GM23248 (cell line): ENCODE results near the gene TGFB1. TPM values are rescaled to one million over a fixed set of nuclear protein-coding genes. Genes with fewer than 3 reads are reported as not detected.

ENCODE experiments used
- DNase-seq: peaks from one replicate; pipeline ENCODE4 v3.0.0-alpha.2; 2015
- H2AFZ ChIP-seq: fragments of 200-600 bp; sonication (generic); 2 replicates; pipeline ENCODE4 v1.6.1; 2016; ENCODE audit warnings: antibody characterized with exemption
- H3F3A ChIP-seq: fragments of 200-600 bp; sonication (generic); 2 replicates; pipeline ENCODE4 v1.6.1; 2016; ENCODE audit warnings: mild to moderate bottlenecking, antibody characterized with exemption, mixed run types; ENCODE audit not compliant: insufficient read depth
- H3K27ac ChIP-seq: fragments of 200-600 bp; sonication (generic); 2 replicates; pipeline ENCODE4 v1.5.1; 2016; ENCODE audit warnings: mild to moderate bottlenecking
- H3K27me3 ChIP-seq: fragments of 200-600 bp; sonication (generic); replicated peaks from 2 replicates; pipeline ENCODE4 v1.6.1; 2016; ENCODE audit warnings: mild to moderate bottlenecking; ENCODE audit not compliant: insufficient read depth
- H3K36me3 ChIP-seq: fragments of 200-600 bp; sonication (generic); 2 replicates; pipeline ENCODE4 v1.6.1; 2016; ENCODE audit warnings: low read depth, mild to moderate bottlenecking
- H3K4me1 ChIP-seq: fragments of 200-600 bp; sonication (generic); 2 replicates; pipeline ENCODE4 v1.6.1; 2016; ENCODE audit warnings: mild to moderate bottlenecking; ENCODE audit not compliant: insufficient read depth
- H3K4me2 ChIP-seq: fragments of 200-600 bp; sonication (generic); one replicate; pipeline ENCODE4 v1.6.1; 2016; ENCODE audit warnings: mild to moderate bottlenecking; ENCODE audit not compliant: unreplicated experiment
- H3K4me3 ChIP-seq: fragments of 200-600 bp; sonication (generic); 2 replicates; pipeline ENCODE4 v1.5.1; 2016; ENCODE audit warnings: mild to moderate bottlenecking
- H3K79me2 ChIP-seq: fragments of 200-600 bp; sonication (generic); 2 replicates; pipeline ENCODE4 v1.6.1; 2016; ENCODE audit warnings: mild to moderate bottlenecking; ENCODE audit not compliant: insufficient read depth
- H3K9ac ChIP-seq: fragments of 200-600 bp; sonication (generic); 2 replicates; pipeline ENCODE4 v1.6.1; 2016; ENCODE audit warnings: mild to moderate bottlenecking
- H3K9me2 ChIP-seq: fragments of 200-600 bp; sonication (generic); 2 replicates; pipeline ENCODE4 v1.6.1; 2016; ENCODE audit warnings: mixed run types, mild to moderate bottlenecking, moderate library complexity; ENCODE audit not compliant: insufficient read depth
- H3K9me3 ChIP-seq: fragments of 200-600 bp; sonication (generic); one replicate; pipeline ENCODE4 v1.6.1; 2017; ENCODE audit warnings: low read depth
- H4K20me1 ChIP-seq: fragments of 200-600 bp; sonication (generic); 2 replicates; pipeline ENCODE4 v1.6.0; 2016; ENCODE audit not compliant: insufficient read depth
- EZH2 ChIP-seq: fragments of 200-600 bp; sonication (generic); IDR thresholded peaks from 2 replicates; pipeline ENCODE4 v1.6.1; 2018; ENCODE audit warnings: antibody characterized with exemption, mild to moderate bottlenecking; ENCODE audit not compliant: insufficient read depth, poor library complexity, severe bottlenecking
- EZH2phosphoT487 ChIP-seq: fragments of 200-600 bp; sonication (generic); IDR thresholded peaks from 2 replicates; pipeline ENCODE4 v1.6.1; 2018; ENCODE audit warnings: antibody characterized with exemption, moderate library complexity, mild to moderate bottlenecking, low read depth; ENCODE audit not compliant: insufficient read depth
- WGBS, 2 experiments: methylation state at CpG; one replicate each; pipeline ENCODE4 v1.1.6; 2015 to 2017; ENCODE audit warnings: low lambda C conversion rate in 2 of 2, low coverage in 1 of 2; ENCODE audit errors: missing lambda C conversion rate in 2 of 2; 5-methylcytosine and 5-hydroxymethylcytosine counted together
- in situ Hi-C: fragments of 300-500 bp; cut with MboI; formaldehyde crosslinking; loops from 2 replicates; pipeline ENCODE4 v1.15.0; 2020
- polyA plus RNA-seq: library from polyadenylated mRNA; unstranded; fragments of >200 nt; fragmentation: Nextera tagmentation; extraction: Ambion mirVana; gene quantifications from 2 replicates; pipeline ENCODE4 v1.2.1, GENCODE V29; 2016
- total RNA-seq: library from RNA; depleted of rRNA; stranded (reverse); fragments of >200 nt; shearing (Covaris generic); gene quantifications from 2 replicates; pipeline ENCODE4 v1.2.3, GENCODE V29; 2014

Gene TGFB1
- total and polyA plus RNA-seq, 2 experiments from 2014 or later = 12.4 to 21.4 TPM

DNA sequence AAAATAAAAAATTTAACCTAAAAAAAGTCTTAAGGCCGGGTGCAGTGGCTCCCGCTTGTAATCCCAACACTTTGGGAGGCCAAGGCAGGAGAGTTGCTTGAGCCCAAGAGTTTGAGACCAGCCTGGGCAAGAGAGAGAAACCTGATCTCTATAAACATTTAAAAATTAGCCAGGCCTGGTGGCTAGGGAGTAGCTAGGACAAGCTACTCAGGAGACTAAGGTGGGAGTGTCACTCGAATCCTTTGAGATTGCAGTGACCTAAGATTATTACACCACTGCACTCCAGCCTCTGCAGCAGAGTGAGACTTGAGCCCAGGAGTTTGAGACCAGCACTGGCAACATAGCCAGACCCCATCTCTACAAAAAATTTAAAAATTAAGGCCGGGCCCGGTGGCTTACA is 42.6 kb downstream of the TGFB1 start:
- WGBS, 2 experiments = 52 to 53% methylated on average over 5 of the region's 5 CpGs
- H3K9ac ChIP-seq = peak overlapping the region; percentile 94
- H3K4me2 ChIP-seq = peak overlapping the region; percentile 99
- H2AFZ ChIP-seq = no peak overlapping the region
- H3K4me1 ChIP-seq = peaks cover 21% of the 10 kb centered on the region
- H3K27me3 ChIP-seq = no peaks in the 10 kb centered on the region
- H3K9me3 ChIP-seq = no peaks in the 10 kb centered on the region
- TF ChIP-seq EZH2phosphoT487 (no peak), EZH2 (no peak)
- peak overlapping the region; percentile 95 for H3K27ac ChIP-seq
- H3K36me3 ChIP-seq = peaks cover 11% of the 10 kb centered on the region
- H3K9me2 ChIP-seq = no peaks in the 10 kb centered on the region
- DNase-seq = peak; percentile 46
- H4K20me1 ChIP-seq = no peaks in the 10 kb centered on the region
- in situ Hi-C loops = no loop called here
- peaks cover 62% of the 10 kb centered on the region for H3F3A ChIP-seq
- H3K79me2 ChIP-seq = peaks cover 55% of the 10 kb centered on the region
- H3K4me3 ChIP-seq = peak overlapping the region; percentile 90

DNA sequence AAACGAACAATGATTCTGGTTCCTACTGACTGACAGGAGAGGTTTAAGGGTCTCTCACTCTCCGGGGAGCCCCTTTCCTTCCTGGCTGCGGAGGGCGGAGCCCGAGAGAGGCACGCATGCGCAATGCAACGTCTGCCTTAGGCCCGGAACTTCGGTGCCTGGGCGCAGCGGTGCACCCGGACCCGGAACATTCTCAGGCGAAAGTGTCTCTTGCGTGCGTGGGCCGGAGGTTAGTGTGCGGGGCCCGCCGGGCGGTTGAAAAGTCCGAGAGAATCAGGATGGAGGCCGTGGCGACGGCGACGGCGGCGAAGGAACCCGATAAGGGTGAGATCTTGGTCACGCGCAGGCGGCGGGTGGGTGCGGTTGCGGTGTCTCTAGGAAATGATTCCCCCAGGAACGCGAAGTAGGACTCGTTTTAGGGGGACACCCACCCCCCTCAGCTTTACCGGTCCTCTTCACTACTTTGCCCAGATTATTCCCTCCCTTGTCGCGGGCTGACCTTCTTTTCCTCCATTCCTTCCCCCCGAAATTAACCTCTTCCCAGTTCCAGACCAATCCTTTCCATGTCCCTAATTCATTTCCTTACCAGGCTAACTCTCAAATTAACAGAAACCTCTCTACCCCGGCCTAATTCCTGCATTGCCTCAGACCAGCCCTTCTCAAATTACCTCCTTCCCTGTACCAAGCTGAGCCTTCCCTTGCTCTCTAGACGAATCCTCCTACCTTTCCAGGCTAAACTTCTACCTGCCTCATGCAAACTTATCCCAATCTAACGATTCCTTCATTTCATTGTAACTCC is 43.5 kb downstream of the TGFB1 start, which contains the start of gene CCDC97:
Gene CCDC97, plus strand, starts transcription at position 140 of the 799 bp plus-strand sequence. Its CDS starts 139 bp downstream, at position 279.
- TF ChIP-seq EZH2 (no peak), EZH2phosphoT487 (no peak)
- Histone ChIP-seq H3K4me3 (peak within 1 kb of the TSS; percentile 90), H3K36me3 (peaks cover 14% of the 10 kb centered on the region), H4K20me1 (no peaks in the 10 kb centered on the region), H3K9ac (peak within 1 kb of the TSS; percentile 94), H3K79me2 (peaks cover 46% of the 10 kb centered on the region), H2AFZ (peak within 1 kb of the TSS; percentile 75), H3K27ac (peak within 1 kb of the TSS; percentile 95), H3K4me2 (peak within 1 kb of the TSS; percentile 99), H3K27me3 (no peaks in the 10 kb centered on the region), H3K4me1 (peaks cover 21% of the 10 kb centered on the region), H3K9me2 (no peaks in the 10 kb centered on the region), H3K9me3 (no peaks in the 10 kb centered on the region), H3F3A (peaks cover 65% of the 10 kb centered on the region)
- DNase-seq = peak; percentile 91
- 1% methylated on average over 46 to 47 of the region's 47 CpGs for WGBS, 2 experiments
- in situ Hi-C loops = no loop called here

DNA sequence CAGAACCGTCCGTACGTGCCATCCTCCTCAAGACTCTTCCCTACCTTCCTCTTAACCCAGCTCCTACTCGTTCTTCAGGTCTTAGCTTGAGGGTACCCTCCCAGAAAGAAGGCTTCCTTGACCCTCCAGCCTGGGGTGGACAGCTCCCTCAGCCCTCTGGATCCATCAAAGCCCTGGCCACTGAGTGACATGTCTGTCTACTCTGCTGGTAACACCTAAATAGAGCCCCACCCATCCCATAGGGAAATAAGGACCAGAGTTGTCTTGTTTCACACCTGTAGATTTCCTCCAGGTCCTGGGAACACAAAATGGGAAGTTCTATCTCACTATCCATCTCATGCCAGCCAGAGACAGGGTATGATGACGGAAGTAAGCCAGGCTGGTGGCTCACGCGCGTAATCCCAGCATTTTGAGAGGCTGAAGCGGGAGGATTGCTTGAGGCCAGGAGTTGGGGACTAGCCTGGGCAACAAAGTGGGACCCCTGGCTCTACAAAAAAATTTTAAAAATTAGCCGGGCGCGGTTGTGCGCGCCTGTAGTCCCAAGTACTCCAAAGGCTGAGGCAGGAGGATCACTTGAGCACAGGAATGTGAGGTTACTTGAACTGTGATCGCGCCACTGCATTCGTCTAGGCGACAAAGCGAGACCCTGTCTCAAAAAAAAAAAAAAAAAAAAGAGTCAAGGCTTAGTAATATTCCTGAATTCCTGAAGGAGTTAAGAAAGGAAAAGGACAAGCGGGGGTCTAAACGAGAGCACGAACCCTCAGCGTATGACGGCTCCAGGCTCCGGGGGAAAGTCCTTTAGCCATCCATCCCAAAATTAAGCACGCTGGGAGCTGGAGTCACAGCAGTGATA is 44.3 kb downstream of the TGFB1 start:
- 2% methylated on average over 26 of the region's 26 CpGs for WGBS, 2 experiments

DNA sequence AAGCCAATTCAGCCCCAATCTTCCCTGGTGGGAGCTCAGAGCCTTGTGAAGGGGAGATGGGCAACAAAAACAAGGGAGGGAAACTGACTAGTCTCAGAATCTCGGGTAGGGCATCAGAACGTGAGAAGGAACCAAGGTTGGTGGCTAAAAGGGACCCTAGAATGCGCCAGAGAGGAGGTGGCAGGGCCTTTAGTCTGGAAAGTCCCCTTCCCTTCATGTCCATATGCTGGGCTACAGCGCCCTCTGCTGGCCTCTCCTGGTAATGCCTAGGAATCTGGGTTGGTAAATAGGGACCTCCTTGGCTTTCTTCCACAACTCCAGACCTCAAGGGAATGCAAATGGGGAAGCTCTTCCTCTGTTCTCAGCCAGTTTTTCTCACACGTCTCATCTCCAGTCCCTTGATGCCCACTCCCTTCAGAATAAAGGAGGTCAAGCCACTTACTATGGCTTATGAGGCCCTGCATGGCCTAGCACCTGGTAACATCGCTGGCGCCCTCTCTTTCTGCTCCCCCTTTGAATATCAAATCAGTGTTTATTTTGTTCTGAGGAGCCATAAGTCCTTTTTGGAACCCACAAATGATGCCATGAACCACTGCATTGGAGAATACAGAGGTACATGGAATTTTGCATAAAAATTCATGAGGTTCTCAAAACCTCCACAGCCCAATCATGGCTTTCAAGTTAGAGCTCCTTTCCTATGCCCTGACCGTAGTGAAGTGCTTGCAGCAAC is 45.1 kb downstream of the TGFB1 start:
- peaks cover 21% of the 10 kb centered on the region for H3K36me3 ChIP-seq
- TF ChIP-seq EZH2 (no peak), EZH2phosphoT487 (no peak)
- H3K79me2 ChIP-seq = peaks cover 30% of the 10 kb centered on the region
- no peaks in the 10 kb centered on the region for H3K9me3 ChIP-seq
- H3K4me3 ChIP-seq = peak overlapping the region; percentile 90
- H3K9ac ChIP-seq = peak overlapping the region; percentile 94
- 27 to 28% methylated on average over 8 of the region's 8 CpGs for WGBS, 2 experiments
- H2AFZ ChIP-seq = no peak overlapping the region
- in situ Hi-C loops = no loop called here
- peak; percentile 85 for DNase-seq
- H3F3A ChIP-seq = peaks cover 58% of the 10 kb centered on the region
- no peaks in the 10 kb centered on the region for H4K20me1 ChIP-seq
- H3K4me1 ChIP-seq = peaks cover 21% of the 10 kb centered on the region
- no peaks in the 10 kb centered on the region for H3K9me2 ChIP-seq
- H3K27me3 ChIP-seq = no peaks in the 10 kb centered on the region
- H3K4me2 ChIP-seq = peak overlapping the region; percentile 99
- peak overlapping the region; percentile 95 for H3K27ac ChIP-seq

More for the DNA sequence above, 44.3 kb downstream of the TGFB1 start:
- Histone ChIP-seq H3K36me3 (peaks cover 17% of the 10 kb centered on the region), H3K9me3 (no peaks in the 10 kb centered on the region), H3K4me3 (peak overlapping the region; percentile 90), H3K9ac (peak overlapping the region; percentile 94), H4K20me1 (no peaks in the 10 kb centered on the region), H3F3A (peaks cover 61% of the 10 kb centered on the region), H2AFZ (peak overlapping the region; percentile 75), H3K9me2 (no peaks in the 10 kb centered on the region), H3K27me3 (no peaks in the 10 kb centered on the region), H3K4me1 (peaks cover 21% of the 10 kb centered on the region), H3K27ac (peak overlapping the region; percentile 95), H3K4me2 (peak overlapping the region; percentile 99), H3K79me2 (peaks cover 38% of the 10 kb centered on the region)
- TF ChIP-seq EZH2 (no peak), EZH2phosphoT487 (no peak)
- in situ Hi-C loops = no loop called here
- DNase-seq = peak; percentile 64
